Activated CD4-positive, CD25-positive, alpha-beta regulatory T cell treated with anti-CD3 and anti-CD28 coated beads, Interleukin-2, amount 50 U/mL, for 24 hours (primary cell): Measurements from ENCODE around the gene RNLS.

Experiments
- ATAC-seq, 2 donors: fragments of 150-1000 bp; cut with Tn5 transposase; one replicate each; pipeline ENCODE4 v1.10.0; 2021; ENCODE audit warnings: mild to moderate bottlenecking in 1 of 2, moderate library complexity in 1 of 2

RNLS gene

GRCh38 chr10:88474884-88475844, 108.0 kb downstream of the RNLS start:
- ATAC-seq, result no peak

GRCh38 chr10:88473989-88474883, 108.9 kb downstream of the RNLS start:
- no peak for ATAC-seq

- no peak for ATAC-seq
Observed at GRCh38 chr10:88472540-88472939, 110.6 kb downstream of the RNLS start.

- ATAC-seq, result no peak
Observed at GRCh38 chr10:88471899-88472298, 111.2 kb downstream of the RNLS start.

GRCh38 chr10:88467835-88468485, 115.2 kb downstream of the RNLS start:
- ATAC-seq, result no peak

GRCh38 chr10:88466786-88467185, 116.3 kb downstream of the RNLS start:
- ATAC-seq, result no peak

- ATAC-seq, result no peak
Observed at GRCh38 chr10:88465765-88466164, 117.4 kb downstream of the RNLS start.

- no peak for ATAC-seq
Observed at GRCh38 chr10:88463811-88464210, 119.3 kb downstream of the RNLS start.

- ATAC-seq, result no peak
Observed at GRCh38 chr10:88461426-88461825, 121.7 kb downstream of the RNLS start.

- ATAC-seq, result no peak
Observed at GRCh38 chr10:88459530-88459929, 123.6 kb downstream of the RNLS start.

GRCh38 chr10:88458209-88458608, 124.9 kb downstream of the RNLS start:
- no peak for ATAC-seq

GRCh38 chr10:88457660-88458059, 125.5 kb downstream of the RNLS start:
- no peak for ATAC-seq

- ATAC-seq, result no peak
Observed at GRCh38 chr10:88456730-88457129, 126.4 kb downstream of the RNLS start.

GRCh38 chr10:88455831-88456230, 127.3 kb downstream of the RNLS start:
- ATAC-seq, result no peak

- ATAC-seq, result no peak
Observed at GRCh38 chr10:88450201-88450600, 132.9 kb downstream of the RNLS start.

GRCh38 chr10:88442716-88443115, 140.4 kb downstream of the RNLS start:
- ATAC-seq, result no peak

GRCh38 chr10:88440541-88440940, 142.6 kb downstream of the RNLS start:
- no peak for ATAC-seq

- ATAC-seq, result no peak
Observed at GRCh38 chr10:88439932-88440331, 143.2 kb downstream of the RNLS start.

- no peak for ATAC-seq
Observed at GRCh38 chr10:88437411-88437810, 145.7 kb downstream of the RNLS start.

GRCh38 chr10:88433565-88434186, 149.4 kb downstream of the RNLS start:
- ATAC-seq, result no peak

GRCh38 chr10:88431103-88431502, 152.0 kb downstream of the RNLS start:
- ATAC-seq, result no peak

GRCh38 chr10:88428976-88429375, 154.1 kb downstream of the RNLS start:
- no peak for ATAC-seq

GRCh38 chr10:88428442-88428841, 154.7 kb downstream of the RNLS start:
- no peak for ATAC-seq
